ENCODE results near the gene NFS1.

DNA sequence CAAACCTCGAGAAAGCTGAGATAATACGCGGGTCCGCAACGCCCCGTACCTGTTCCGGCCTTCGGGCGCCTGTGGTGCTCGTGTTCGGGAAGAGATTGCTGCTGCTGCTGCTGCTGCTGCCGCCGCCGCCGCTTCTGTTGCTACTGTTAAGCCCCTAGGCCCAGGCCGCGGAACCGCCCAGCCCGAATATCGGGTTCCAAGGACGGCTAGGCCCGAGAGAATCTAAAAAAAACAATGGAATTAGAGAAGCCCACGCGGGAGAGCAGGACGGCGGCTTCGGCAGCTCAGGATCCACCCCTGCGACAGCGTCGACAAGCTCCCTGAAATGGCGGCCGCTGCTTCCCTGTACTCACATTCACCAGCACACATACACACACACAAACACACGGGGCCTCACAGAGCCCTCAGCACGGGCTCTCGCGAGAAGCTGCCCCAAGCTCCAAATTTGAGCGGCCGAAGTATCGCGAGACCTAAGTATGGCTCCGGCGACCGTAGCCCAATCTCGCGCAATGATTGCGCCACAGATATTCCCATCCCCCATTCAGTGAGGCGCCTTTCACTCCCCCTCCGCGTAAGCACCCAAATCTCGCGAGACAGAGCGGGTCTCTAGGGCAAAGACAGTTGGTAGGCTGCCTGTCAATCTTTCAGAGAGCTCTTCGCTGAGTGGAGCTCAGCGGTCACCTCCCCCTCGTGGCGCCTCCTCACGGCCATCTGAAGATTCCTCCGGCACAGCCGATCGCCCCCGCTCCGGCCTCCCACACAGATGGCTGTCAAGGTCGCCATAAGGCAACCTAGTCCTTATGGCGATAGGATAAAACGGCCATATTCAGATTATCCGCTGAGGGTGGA lies 43.0 kb upstream of the NFS1 start, which contains the start of gene RBM39:
- no peak for TF ChIP-seq CTCF (IDR thresholded peaks at IDR 0.05)
- no peak for TF ChIP-seq RCOR1 (IDR thresholded peaks at IDR 0.05; ENCODE audit: low read depth, low read length)
- peak; percentile 98 for TF ChIP-seq PBX3 (IDR thresholded peaks at IDR 0.05)
- TF ChIP-seq POLR2A (IDR thresholded peaks at IDR 0.05; ENCODE audit: low read length) = peak; percentile 89
- TF ChIP-seq CEBPB (IDR thresholded peaks at IDR 0.05) = peak; percentile 98 to 100
- no peak for TF ChIP-seq RARB (CRISPR knock-in tag; IDR thresholded peaks at IDR 0.05)
- TF ChIP-seq NFE2L2 (conservative IDR thresholded peaks at IDR 0.05; ENCODE audit: low read length) = no peak
- TF ChIP-seq REST (IDR thresholded peaks at IDR 0.05) = peak; percentile 100
- TF ChIP-seq SREBF2 (IDR thresholded peaks at IDR 0.05) = no peak
- TF ChIP-seq, protein P1, sequence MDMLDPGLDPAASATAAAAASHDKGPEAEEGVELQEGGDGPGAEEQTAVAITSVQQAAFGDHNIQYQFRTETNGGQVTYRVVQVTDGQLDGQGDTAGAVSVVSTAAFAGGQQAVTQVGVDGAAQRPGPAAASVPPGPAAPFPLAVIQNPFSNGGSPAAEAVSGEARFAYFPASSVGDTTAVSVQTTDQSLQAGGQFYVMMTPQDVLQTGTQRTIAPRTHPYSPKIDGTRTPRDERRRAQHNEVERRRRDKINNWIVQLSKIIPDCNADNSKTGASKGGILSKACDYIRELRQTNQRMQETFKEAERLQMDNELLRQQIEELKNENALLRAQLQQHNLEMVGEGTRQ (IDR thresholded peaks at IDR 0.05) = peak; percentile 58
- TF ChIP-seq TP53 (CRISPR knock-in tag; IDR thresholded peaks at IDR 0.05) = no peak
- TF ChIP-seq EP300 (IDR thresholded peaks at IDR 0.05) = peak in 1 of 2 experiments; percentile 49; a peak in 1 of 5 replicates
